ENCODE results near the gene AQP2.

AQP2 gene

GRCh38 chr12:49945394-49946080, 5.0 kb upstream of the AQP2 start:
- peak overlapping the region; percentile 39 for H3K4me3 ChIP-seq (ENCODE audit: low read length)
- peak; percentile 65 for DNase-seq (ENCODE audit: low read depth)
- peak; percentile 87 for TF ChIP-seq CTCF (conservative IDR thresholded peaks at IDR 0.05; ENCODE audit: low read length)

GRCh38 chr12:49946086-49946485, 4.5 kb upstream of the AQP2 start:
- no peak for TF ChIP-seq CTCF (conservative IDR thresholded peaks at IDR 0.05; ENCODE audit: low read length)
- no peak for DNase-seq (ENCODE audit: low read depth)

GRCh38 chr12:49946497-49946896, 4.0 kb upstream of the AQP2 start:
- TF ChIP-seq CTCF (conservative IDR thresholded peaks at IDR 0.05; ENCODE audit: low read length): no peak
- DNase-seq (ENCODE audit: low read depth): no peak
- no peak overlapping the region for H3K4me3 ChIP-seq (ENCODE audit: low read length)

More at GRCh38 chr12:49946086-49946485, 4.5 kb upstream of the AQP2 start:
- no peak overlapping the region for H3K4me3 ChIP-seq (ENCODE audit: low read length)

GRCh38 chr12:49947593-49948226, 2.8 kb upstream of the AQP2 start:
- DNase-seq (ENCODE audit: low read depth): no peak
- no peak overlapping the region for H3K4me3 ChIP-seq (ENCODE audit: low read length)
- TF ChIP-seq CTCF (conservative IDR thresholded peaks at IDR 0.05; ENCODE audit: low read length): no peak

GRCh38 chr12:49948866-49949845, 1.4 kb upstream of the AQP2 start:
- no peak overlapping the region for H3K4me3 ChIP-seq (ENCODE audit: low read length)
- TF ChIP-seq CTCF (conservative IDR thresholded peaks at IDR 0.05; ENCODE audit: low read length): no peak
- DNase-seq (ENCODE audit: low read depth): no peak

GRCh38 chr12:49949866-49950265, 671 bp upstream of the AQP2 start:
- TF ChIP-seq CTCF (conservative IDR thresholded peaks at IDR 0.05; ENCODE audit: low read length): no peak
- DNase-seq (ENCODE audit: low read depth): no peak
- H3K4me3 ChIP-seq (ENCODE audit: low read length): no peak overlapping the region

Data from AG10803 (cell line).